T-helper 2 cell treated with Interferon-gamma antibody and Interleukin-4, amounts not matched to agents 5 μg/mL and 100 μg/mL, for 36 hours (primary cell): ENCODE measurements around the gene RNASET2.

ENCODE experiments used
- DNase-seq: peaks from one replicate; pipeline ENCODE4 v3.0.0; 2021; ENCODE audit warnings: low spot score
- H3K27ac Mint-ChIP-seq: one replicate; pipeline ENCODE4 v1.8.0; 2021; ENCODE audit warnings: mild to moderate bottlenecking, mixed read lengths
- H3K27me3 Mint-ChIP-seq: one replicate; pipeline ENCODE4 v1.8.0; 2021; ENCODE audit warnings: low read depth, mixed read lengths
- H3K36me3 Mint-ChIP-seq: one replicate; pipeline ENCODE4 v1.8.0; 2021; ENCODE audit warnings: low read depth, mixed read lengths
- H3K4me1 Mint-ChIP-seq: one replicate; pipeline ENCODE4 v1.8.0; 2021; ENCODE audit warnings: low read depth, mixed read lengths
- H3K4me3 Mint-ChIP-seq: one replicate; pipeline ENCODE4 v1.8.0; 2022; ENCODE audit warnings: mild to moderate bottlenecking, moderate library complexity, mixed read lengths
- H3K9me3 Mint-ChIP-seq: one replicate; pipeline ENCODE4 v1.8.0; 2021; ENCODE audit warnings: mixed read lengths

Gene RNASET2

DNA sequence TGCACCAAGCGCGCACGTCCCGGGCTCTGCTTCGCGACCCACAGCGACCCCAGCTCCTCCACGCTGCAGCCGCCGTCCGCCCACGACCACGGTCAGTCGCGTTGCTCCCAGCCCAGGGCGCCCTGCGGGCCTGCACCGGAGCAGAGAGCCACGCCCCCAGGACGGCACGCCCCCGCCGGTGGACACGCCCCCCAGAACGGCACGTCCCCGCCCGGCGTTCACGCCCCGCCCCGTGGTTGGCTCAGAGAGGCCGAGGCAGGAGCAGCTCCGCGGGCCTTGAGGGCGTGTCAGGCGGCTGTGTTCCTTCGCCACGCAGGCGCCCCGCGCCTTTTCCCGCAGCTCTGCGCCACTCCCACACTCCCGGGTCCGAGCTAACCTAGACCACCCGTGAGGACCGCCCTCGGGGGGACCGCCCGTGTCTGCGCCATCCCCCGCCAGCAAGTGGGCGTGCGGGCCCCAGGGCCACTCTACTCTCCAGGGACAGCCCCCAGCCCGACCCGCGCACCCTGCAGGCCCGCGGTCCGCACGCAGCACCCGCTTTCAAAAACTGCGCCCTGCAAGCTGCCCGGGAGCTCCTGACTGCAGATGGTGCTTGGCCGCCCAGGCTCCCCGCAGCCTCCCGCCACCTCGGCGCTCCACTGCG lies at the start of gene RNASET2:
Gene RNASET2, minus strand, starts transcription at position 107 of the 643 bp plus-strand sequence. CDS start 368 bp downstream, outside the sequence.
- Mint-ChIP-seq H3K27me3 (no peaks in the 10 kb centered on the region), H3K4me1 (peaks cover 65% of the 10 kb centered on the region), H3K4me3 (peak within 1 kb of the TSS; percentile 96), H3K36me3 (peaks cover 26% of the 10 kb centered on the region), H3K9me3 (no peaks in the 10 kb centered on the region), H3K27ac (peak within 1 kb of the TSS; percentile 100)
- DNase-seq, result peak; percentile 99

- no peak for DNase-seq
- Mint-ChIP-seq H3K9me3 (no peaks in the 10 kb centered on the region), H3K27me3 (no peaks in the 10 kb centered on the region), H3K36me3 (peaks cover 50% of the 10 kb centered on the region), H3K27ac (no peak overlapping the region), H3K4me3 (no peak overlapping the region), H3K4me1 (peaks cover 19% of the 10 kb centered on the region)
Measured at GRCh38 chr6:167005350-167006159, 49.2 kb upstream of the RNASET2 start.

- no peak for DNase-seq
- no peaks in the 10 kb centered on the region for H3K27me3 Mint-ChIP-seq
- H3K4me1 Mint-ChIP-seq, result peaks cover 37% of the 10 kb centered on the region
- peak overlapping the region; percentile 91 for H3K4me3 Mint-ChIP-seq
- peaks cover 33% of the 10 kb centered on the region for H3K36me3 Mint-ChIP-seq
- peak overlapping the region; percentile 11 for H3K27ac Mint-ChIP-seq
- no peaks in the 10 kb centered on the region for H3K9me3 Mint-ChIP-seq
Measured at GRCh38 chr6:167000759-167001158, 44.4 kb upstream of the RNASET2 start.

DNA sequence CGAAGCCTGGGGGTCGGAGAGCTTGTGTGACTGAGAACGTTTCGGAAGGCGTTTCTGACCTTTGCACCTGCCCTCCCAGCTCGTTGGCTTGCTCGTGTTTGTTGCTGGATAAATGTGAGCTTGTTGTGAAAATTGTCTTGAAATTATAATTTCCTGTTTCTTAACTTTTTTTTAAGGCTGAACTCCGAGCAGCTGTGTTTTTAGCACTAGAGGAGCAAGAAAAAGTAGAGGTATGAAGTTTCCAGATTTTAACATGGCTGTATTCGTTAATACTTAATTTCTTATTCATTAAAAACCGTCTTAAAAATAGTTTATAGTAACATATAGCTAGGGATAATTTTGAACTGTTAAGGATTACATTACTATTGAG lies 43.5 kb upstream of the RNASET2 start:
- DNase-seq, result no peak
- Mint-ChIP-seq H3K4me1 (peaks cover 39% of the 10 kb centered on the region), H3K27ac (peak overlapping the region; percentile 75), H3K9me3 (no peaks in the 10 kb centered on the region), H3K4me3 (peak overlapping the region; percentile 91), H3K36me3 (peaks cover 29% of the 10 kb centered on the region), H3K27me3 (no peaks in the 10 kb centered on the region)

GRCh38 chr6:166999145-166999883 lies 43.0 kb upstream of the RNASET2 start, which contains the start of gene CEP43:
Gene CEP43 (plus strand): TSS chr6:166999397. CDS start chr6:166999413, 16 bp downstream.
- Mint-ChIP-seq H3K27me3 (no peaks in the 10 kb centered on the region), H3K9me3 (no peaks in the 10 kb centered on the region), H3K4me1 (peaks cover 41% of the 10 kb centered on the region), H3K4me3 (peak within 1 kb of the TSS; percentile 91), H3K36me3 (peaks cover 33% of the 10 kb centered on the region), H3K27ac (peak within 1 kb of the TSS; percentile 88)
- DNase-seq, result peak; percentile 10

DNA sequence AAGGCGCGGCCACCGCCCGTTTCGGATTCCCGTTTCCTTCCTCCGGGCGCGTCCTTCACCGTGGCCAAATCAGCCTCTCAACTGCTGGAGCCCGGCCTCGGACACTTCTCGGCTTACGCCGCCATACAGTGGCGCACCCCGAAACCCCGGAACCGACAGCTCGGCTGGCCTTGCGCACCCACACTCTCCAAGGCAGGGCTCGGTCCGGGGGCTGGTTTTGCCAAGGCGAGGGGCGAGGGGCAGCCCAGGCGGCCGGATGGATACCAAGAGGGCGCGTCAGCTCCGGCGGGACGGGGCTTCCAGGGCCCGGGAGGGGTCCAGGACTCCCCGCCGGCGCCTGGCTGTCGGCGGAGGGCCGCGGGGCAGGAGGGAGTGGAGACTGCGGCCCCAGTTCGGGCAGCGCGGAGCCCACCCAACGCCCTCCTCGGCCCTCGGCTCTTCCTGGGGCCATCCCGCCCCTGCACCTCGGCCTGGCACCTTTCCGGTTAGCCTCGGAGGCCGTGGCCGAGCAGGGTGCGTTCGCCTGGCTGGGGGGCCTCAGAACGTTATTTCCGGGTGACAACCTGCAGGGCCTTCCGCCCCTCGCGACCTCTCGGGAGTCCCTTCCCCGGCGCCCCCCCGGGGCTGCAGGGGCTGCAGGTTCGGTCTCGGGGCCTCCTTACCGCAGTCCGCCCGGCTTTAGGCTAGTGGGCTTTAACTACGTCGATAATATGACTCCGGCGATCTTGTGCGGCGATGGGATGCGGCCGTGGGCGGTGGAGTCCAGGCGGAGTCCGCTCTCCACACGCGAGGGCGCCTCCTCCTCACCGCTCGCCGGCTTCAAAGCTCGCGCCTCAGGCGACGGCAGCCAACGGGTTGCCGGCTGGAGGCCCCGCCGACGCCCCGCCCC lies 42.1 kb upstream of the RNASET2 start:
- Mint-ChIP-seq H3K4me1 (peaks cover 39% of the 10 kb centered on the region), H3K4me3 (peak overlapping the region; percentile 85), H3K9me3 (no peaks in the 10 kb centered on the region), H3K36me3 (peaks cover 35% of the 10 kb centered on the region), H3K27me3 (no peaks in the 10 kb centered on the region), H3K27ac (peak overlapping the region; percentile 88)
- DNase-seq, result peak; percentile 91

- DNase-seq, result peak; percentile 68
- Mint-ChIP-seq H3K27ac (peak overlapping the region; percentile 74), H3K27me3 (no peaks in the 10 kb centered on the region), H3K4me3 (peak overlapping the region; percentile 74), H3K4me1 (peaks cover 41% of the 10 kb centered on the region), H3K9me3 (no peaks in the 10 kb centered on the region), H3K36me3 (peaks cover 42% of the 10 kb centered on the region)
Measured at GRCh38 chr6:166997768-166998255, 41.5 kb upstream of the RNASET2 start.

GRCh38 chr6:166997348-166997747 lies 41.0 kb upstream of the RNASET2 start:
- Mint-ChIP-seq H3K27ac (peak overlapping the region; percentile 74), H3K27me3 (no peaks in the 10 kb centered on the region), H3K4me1 (peaks cover 41% of the 10 kb centered on the region), H3K9me3 (no peaks in the 10 kb centered on the region), H3K36me3 (peaks cover 47% of the 10 kb centered on the region), H3K4me3 (peak overlapping the region; percentile 74)
- DNase-seq, result no peak

GRCh38 chr6:166996406-166996805 lies 40.1 kb upstream of the RNASET2 start:
- Mint-ChIP-seq H3K27ac (no peak overlapping the region), H3K36me3 (peaks cover 46% of the 10 kb centered on the region), H3K9me3 (no peaks in the 10 kb centered on the region), H3K4me1 (peaks cover 40% of the 10 kb centered on the region), H3K4me3 (peak overlapping the region; percentile 34), H3K27me3 (no peaks in the 10 kb centered on the region)
- no peak for DNase-seq

DNA sequence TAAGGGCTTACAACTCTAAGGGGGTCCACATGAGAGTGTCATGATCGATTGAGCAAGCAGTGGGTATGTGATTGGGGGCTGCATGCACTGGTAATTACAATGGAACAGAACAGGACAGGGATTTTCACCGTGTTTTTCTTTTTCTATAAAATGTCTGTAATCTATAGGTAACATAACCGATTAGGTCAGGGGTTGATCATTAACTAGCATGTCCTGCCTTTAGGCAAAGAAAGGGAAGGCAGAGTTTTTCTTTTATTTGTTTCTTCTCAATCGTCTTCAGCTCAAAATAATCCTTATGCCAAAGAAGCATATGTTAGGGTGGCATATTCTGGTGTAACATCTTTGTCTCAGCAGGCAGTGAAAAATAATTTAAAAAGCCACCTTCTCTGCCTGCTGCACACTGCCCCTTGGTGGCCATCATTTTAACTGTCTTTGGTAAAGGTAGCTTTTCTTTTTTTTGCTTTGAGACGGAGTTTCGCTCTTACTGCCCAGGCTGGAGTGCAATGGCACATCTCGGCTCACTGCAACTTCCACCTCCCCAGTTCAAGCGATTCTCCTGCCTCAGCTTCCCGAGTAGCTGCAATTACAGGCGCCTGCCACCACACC lies 33.2 kb upstream of the RNASET2 start:
- Mint-ChIP-seq H3K27ac (no peak overlapping the region), H3K36me3 (peaks cover 44% of the 10 kb centered on the region), H3K4me3 (no peak overlapping the region), H3K9me3 (no peaks in the 10 kb centered on the region), H3K27me3 (no peaks in the 10 kb centered on the region), H3K4me1 (peaks cover 39% of the 10 kb centered on the region)
- DNase-seq, result peak; percentile 31

DNA sequence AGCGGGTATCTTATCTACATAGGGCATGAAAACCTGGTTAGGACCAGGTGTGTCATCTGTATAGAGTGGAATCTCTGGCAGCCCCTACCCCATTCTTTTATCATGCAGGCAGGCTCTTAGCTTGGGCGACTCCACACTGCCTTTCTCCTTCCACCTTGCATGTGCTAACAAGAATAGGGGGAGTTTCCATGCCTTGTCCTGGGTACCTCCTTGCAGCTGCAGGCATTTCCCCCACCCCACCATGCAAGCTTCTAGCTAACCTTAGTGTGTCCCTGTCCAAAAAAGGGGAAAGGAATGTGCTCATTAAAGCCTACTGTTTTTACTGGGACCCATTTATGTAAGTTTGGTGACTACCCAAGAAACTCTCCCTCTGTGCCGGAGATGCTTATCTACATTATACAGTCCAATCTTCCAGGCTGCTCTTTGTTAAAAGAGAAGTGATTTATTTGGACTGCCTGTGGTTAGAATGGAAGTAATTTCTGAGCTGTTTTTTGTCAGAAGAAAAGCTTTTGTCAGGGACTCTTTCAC lies 32.4 kb upstream of the RNASET2 start:
- no peak for DNase-seq
- Mint-ChIP-seq H3K27me3 (no peaks in the 10 kb centered on the region), H3K4me1 (peaks cover 39% of the 10 kb centered on the region), H3K27ac (no peak overlapping the region), H3K36me3 (peaks cover 43% of the 10 kb centered on the region), H3K4me3 (no peak overlapping the region), H3K9me3 (no peaks in the 10 kb centered on the region)

GRCh38 chr6:166987930-166988329 lies 31.6 kb upstream of the RNASET2 start:
- peaks cover 38% of the 10 kb centered on the region for H3K4me1 Mint-ChIP-seq
- no peak overlapping the region for H3K27ac Mint-ChIP-seq
- no peaks in the 10 kb centered on the region for H3K27me3 Mint-ChIP-seq
- DNase-seq, result no peak
- H3K9me3 Mint-ChIP-seq, result no peaks in the 10 kb centered on the region
- H3K36me3 Mint-ChIP-seq, result peaks cover 39% of the 10 kb centered on the region
- H3K4me3 Mint-ChIP-seq, result no peak overlapping the region
